ENCODE results near the gene C1orf116.

Gene C1orf116

GRCh38 chr1:207034998-207035397 lies 2.4 kb upstream of the C1orf116 start:
- Histone ChIP-seq H3K79me1 (ENCODE audit: low read length) (no peaks in the 10 kb centered on the region), H3K4ac (ENCODE audit: low read depth, low read length) (no peak overlapping the region), H3K23ac (ENCODE audit: low read length) (no peak overlapping the region), H3K79me2 (ENCODE audit: control insufficient read depth, insufficient read depth, low read length, poor library complexity) (no peaks in the 10 kb centered on the region), H3K36me3 (ENCODE audit: control insufficient read depth in 1 of 2, insufficient read depth in 2 of 2, low read length in 2 of 2) (no peaks in the 10 kb centered on the region), H3K9ac (ENCODE audit: low read length) (no peak overlapping the region), H3K9me3 (ENCODE audit: insufficient read depth, low read depth, low read length) (no peaks in the 10 kb centered on the region), H3K18ac (ENCODE audit: low read length) (no peak overlapping the region), H3K27ac (ENCODE audit: low read depth, low read length) (no peak overlapping the region), H3K4me2 (ENCODE audit: low read length) (no peak overlapping the region), H2BK5ac (ENCODE audit: low read depth, low read length, poor library complexity) (no peak overlapping the region), H4K12ac (ENCODE audit: low read depth, low read length) (no peak overlapping the region), H4K8ac (ENCODE audit: low read depth, low read length) (no peak overlapping the region), H4K91ac (ENCODE audit: low read depth, low read length) (no peak overlapping the region), H2AFZ (ENCODE audit: insufficient read depth, low read length, poor library complexity) (no peak overlapping the region), H2BK12ac (ENCODE audit: low read length) (no peak overlapping the region), H3K27me3 (ENCODE audit: insufficient read depth, low read length) (no peaks in the 10 kb centered on the region), H2AK5ac (ENCODE audit: low read length) (no peak overlapping the region), H2BK120ac (ENCODE audit: insufficient read depth, low read length, poor library complexity) (no peak overlapping the region), H3K14ac (ENCODE audit: low read length) (no peak overlapping the region), H3K4me1 (ENCODE audit: control insufficient read depth in 1 of 2, insufficient read depth in 2 of 2, low read length in 2 of 2) (peaks cover 0 to 3% of the 10 kb centered on the region in 2 experiments), H3K4me3 (ENCODE audit: low read depth, low read length) (no peak overlapping the region)
- no peak for DNase-seq

- Histone ChIP-seq H3K4me3 (ENCODE audit: low read depth, low read length) (no peak overlapping the region), H3K9ac (ENCODE audit: low read length) (no peak overlapping the region), H4K12ac (ENCODE audit: low read depth, low read length) (no peak overlapping the region), H2AFZ (ENCODE audit: insufficient read depth, low read length, poor library complexity) (no peak overlapping the region), H3K23ac (ENCODE audit: low read length) (no peak overlapping the region), H3K4ac (ENCODE audit: low read depth, low read length) (no peak overlapping the region), H2BK120ac (ENCODE audit: insufficient read depth, low read length, poor library complexity) (no peak overlapping the region), H3K79me2 (ENCODE audit: control insufficient read depth, insufficient read depth, low read length, poor library complexity) (no peaks in the 10 kb centered on the region), H3K79me1 (ENCODE audit: low read length) (no peaks in the 10 kb centered on the region), H4K8ac (ENCODE audit: low read depth, low read length) (no peak overlapping the region), H3K14ac (ENCODE audit: low read length) (no peak overlapping the region), H3K4me1 (ENCODE audit: control insufficient read depth in 1 of 2, insufficient read depth in 2 of 2, low read length in 2 of 2) (peaks cover 0 to 3% of the 10 kb centered on the region in 2 experiments), H3K27ac (ENCODE audit: low read depth, low read length) (no peak overlapping the region), H4K91ac (ENCODE audit: low read depth, low read length) (no peak overlapping the region), H3K27me3 (ENCODE audit: insufficient read depth, low read length) (no peaks in the 10 kb centered on the region), H3K18ac (ENCODE audit: low read length) (no peak overlapping the region), H3K9me3 (ENCODE audit: insufficient read depth, low read depth, low read length) (no peaks in the 10 kb centered on the region), H3K4me2 (ENCODE audit: low read length) (no peak overlapping the region), H2AK5ac (ENCODE audit: low read length) (no peak overlapping the region), H2BK5ac (ENCODE audit: low read depth, low read length, poor library complexity) (no peak overlapping the region), H2BK12ac (ENCODE audit: low read length) (no peak overlapping the region), H3K36me3 (ENCODE audit: control insufficient read depth in 1 of 2, insufficient read depth in 2 of 2, low read length in 2 of 2) (no peaks in the 10 kb centered on the region)
- DNase-seq = no peak
- no CpG with 5 or more reads among the region's 1 CpG for WGBS (ENCODE audit: extremely low coverage, insufficient coverage, insufficient read length)
Measured at GRCh38 chr1:207034208-207034607, 1.7 kb upstream of the C1orf116 start.

- no peaks in the 10 kb centered on the region for H3K9me3 ChIP-seq (ENCODE audit: insufficient read depth, low read depth, low read length)
- H3K4ac ChIP-seq (ENCODE audit: low read depth, low read length) = no peak overlapping the region
- H4K91ac ChIP-seq (ENCODE audit: low read depth, low read length) = no peak overlapping the region
- no peaks in the 10 kb centered on the region for H3K27me3 ChIP-seq (ENCODE audit: insufficient read depth, low read length)
- no peak overlapping the region for H3K14ac ChIP-seq (ENCODE audit: low read length)
- no peak overlapping the region for H2AK5ac ChIP-seq (ENCODE audit: low read length)
- no peaks in the 10 kb centered on the region for H3K79me2 ChIP-seq (ENCODE audit: control insufficient read depth, insufficient read depth, low read length, poor library complexity)
- no peak overlapping the region for H3K4me3 ChIP-seq (ENCODE audit: low read depth, low read length)
- no peaks in the 10 kb centered on the region for H3K36me3 ChIP-seq (ENCODE audit: control insufficient read depth in 1 of 2, insufficient read depth in 2 of 2, low read length in 2 of 2)
- no peak overlapping the region for H2AFZ ChIP-seq (ENCODE audit: insufficient read depth, low read length, poor library complexity)
- H3K23ac ChIP-seq (ENCODE audit: low read length) = no peak overlapping the region
- H3K4me1 ChIP-seq (ENCODE audit: control insufficient read depth in 1 of 2, insufficient read depth in 2 of 2, low read length in 2 of 2) = peaks cover 0 to 3% of the 10 kb centered on the region in 2 experiments
- H3K4me2 ChIP-seq (ENCODE audit: low read length) = no peak overlapping the region
- no peak overlapping the region for H2BK120ac ChIP-seq (ENCODE audit: insufficient read depth, low read length, poor library complexity)
- no CpG with 5 or more reads among the region's 2 CpGs for WGBS (ENCODE audit: extremely low coverage, insufficient coverage, insufficient read length)
- DNase-seq = no peak
- no peak overlapping the region for H4K12ac ChIP-seq (ENCODE audit: low read depth, low read length)
- H3K79me1 ChIP-seq (ENCODE audit: low read length) = no peaks in the 10 kb centered on the region
- no peak overlapping the region for H2BK5ac ChIP-seq (ENCODE audit: low read depth, low read length, poor library complexity)
- no peak overlapping the region for H3K18ac ChIP-seq (ENCODE audit: low read length)
- H3K27ac ChIP-seq (ENCODE audit: low read depth, low read length) = no peak overlapping the region
- H3K9ac ChIP-seq (ENCODE audit: low read length) = no peak overlapping the region
- H2BK12ac ChIP-seq (ENCODE audit: low read length) = no peak overlapping the region
- no peak overlapping the region for H4K8ac ChIP-seq (ENCODE audit: low read depth, low read length)
Measured at GRCh38 chr1:207033302-207033701, 746 bp upstream of the C1orf116 start.

GRCh38 chr1:207031632-207032264 lies 808 bp downstream of the C1orf116 start:
- no peak overlapping the region for H2AFZ ChIP-seq (ENCODE audit: insufficient read depth, low read length, poor library complexity)
- no peak for DNase-seq
- WGBS (ENCODE audit: extremely low coverage, insufficient coverage, insufficient read length) = no CpG with 5 or more reads among the region's 7 CpGs
- no peak overlapping the region for H3K23ac ChIP-seq (ENCODE audit: low read length)
- H4K91ac ChIP-seq (ENCODE audit: low read depth, low read length) = no peak overlapping the region
- H3K4me2 ChIP-seq (ENCODE audit: low read length) = no peak overlapping the region
- no peak overlapping the region for H2BK12ac ChIP-seq (ENCODE audit: low read length)
- no peaks in the 10 kb centered on the region for H3K9me3 ChIP-seq (ENCODE audit: insufficient read depth, low read depth, low read length)
- no peak overlapping the region for H3K18ac ChIP-seq (ENCODE audit: low read length)
- no peak overlapping the region for H3K9ac ChIP-seq (ENCODE audit: low read length)
- H2BK120ac ChIP-seq (ENCODE audit: insufficient read depth, low read length, poor library complexity) = no peak overlapping the region
- H2AK5ac ChIP-seq (ENCODE audit: low read length) = no peak overlapping the region
- H3K36me3 ChIP-seq (ENCODE audit: control insufficient read depth in 1 of 2, insufficient read depth in 2 of 2, low read length in 2 of 2) = no peaks in the 10 kb centered on the region
- no peak overlapping the region for H4K12ac ChIP-seq (ENCODE audit: low read depth, low read length)
- no peak overlapping the region for H3K27ac ChIP-seq (ENCODE audit: low read depth, low read length)
- H3K4me3 ChIP-seq (ENCODE audit: low read depth, low read length) = no peak overlapping the region
- no peaks in the 10 kb centered on the region for H3K27me3 ChIP-seq (ENCODE audit: insufficient read depth, low read length)
- no peak overlapping the region for H2BK5ac ChIP-seq (ENCODE audit: low read depth, low read length, poor library complexity)
- H3K14ac ChIP-seq (ENCODE audit: low read length) = no peak overlapping the region
- no peaks in the 10 kb centered on the region for H3K79me1 ChIP-seq (ENCODE audit: low read length)
- H4K8ac ChIP-seq (ENCODE audit: low read depth, low read length) = no peak overlapping the region
- H3K4ac ChIP-seq (ENCODE audit: low read depth, low read length) = no peak overlapping the region
- H3K4me1 ChIP-seq (ENCODE audit: control insufficient read depth in 1 of 2, insufficient read depth in 2 of 2, low read length in 2 of 2) = peaks cover 0 to 3% of the 10 kb centered on the region in 2 experiments
- H3K79me2 ChIP-seq (ENCODE audit: control insufficient read depth, insufficient read depth, low read length, poor library complexity) = no peaks in the 10 kb centered on the region
